ENCODE measurements around the gene ATXN7L2. TPM values are rescaled to one million over a fixed set of nuclear protein-coding genes. Genes with fewer than 3 reads are reported as not detected.

Gene ATXN7L2
- total and polyA plus RNA-seq, 2 donors = 2.0 to 4.0 TPM

Other genes starting within 250 kb of the ATXN7L2 start
- 3.6 TPM for gene CELSR2, start 234.4 kb upstream of the ATXN7L2 start, total RNA-seq
- 4.9 TPM for gene CELSR2, start 234.4 kb upstream of the ATXN7L2 start, polyA plus RNA-seq
- 5.3 TPM for gene PSRC1, start 200.8 kb upstream of the ATXN7L2 start, total RNA-seq
- gene PSRC1, start 200.8 kb upstream of the ATXN7L2 start, polyA plus RNA-seq = 6.5 TPM
- gene MYBPHL, start 176.9 kb upstream of the ATXN7L2 start, total RNA-seq = not detected
- 0.22 TPM for gene MYBPHL, start 176.9 kb upstream of the ATXN7L2 start, polyA plus RNA-seq
- gene SORT1, start 86.0 kb upstream of the ATXN7L2 start, total RNA-seq = 26.5 TPM
- gene SORT1, start 86.0 kb upstream of the ATXN7L2 start, polyA plus RNA-seq = 30.6 TPM
- 35.5 TPM for gene PSMA5, start 57.5 kb upstream of the ATXN7L2 start, total RNA-seq
- gene PSMA5, start 57.5 kb upstream of the ATXN7L2 start, polyA plus RNA-seq = 53.5 TPM
- 2.4 TPM for gene SYPL2, start 17.4 kb upstream of the ATXN7L2 start, total RNA-seq
- 4.5 TPM for gene SYPL2, start 17.4 kb upstream of the ATXN7L2 start, polyA plus RNA-seq
- gene CYB561D1, start 10.2 kb downstream of the ATXN7L2 start, total RNA-seq = 4.0 TPM
- 9.4 TPM for gene CYB561D1, start 10.2 kb downstream of the ATXN7L2 start, polyA plus RNA-seq
- 2.9 TPM for gene AMIGO1, start 25.8 kb downstream of the ATXN7L2 start, total RNA-seq
- 6.4 TPM for gene AMIGO1, start 25.8 kb downstream of the ATXN7L2 start, polyA plus RNA-seq
- 0.11 TPM for gene GPR61, start 56.0 kb downstream of the ATXN7L2 start, total RNA-seq
- gene GPR61, start 56.0 kb downstream of the ATXN7L2 start, polyA plus RNA-seq = not detected
- gene GNAI3, start 64.7 kb downstream of the ATXN7L2 start, total RNA-seq = 17.4 TPM
- 5.1 TPM for gene GNAI3, start 64.7 kb downstream of the ATXN7L2 start, polyA plus RNA-seq
- not detected for gene GNAT2, start 135.7 kb downstream of the ATXN7L2 start, total RNA-seq
- gene GNAT2, start 135.7 kb downstream of the ATXN7L2 start, polyA plus RNA-seq = not detected
- 36.1 TPM for gene AMPD2, start 135.9 kb downstream of the ATXN7L2 start, total RNA-seq
- gene AMPD2, start 135.9 kb downstream of the ATXN7L2 start, polyA plus RNA-seq = 29.2 TPM
- gene GSTM4, start 172.2 kb downstream of the ATXN7L2 start, total RNA-seq = 12.4 TPM
- gene GSTM4, start 172.2 kb downstream of the ATXN7L2 start, polyA plus RNA-seq = 58.2 TPM
- gene GSTM2, start 184.2 kb downstream of the ATXN7L2 start, total RNA-seq = 78.0 TPM
- 77.9 TPM for gene GSTM2, start 184.2 kb downstream of the ATXN7L2 start, polyA plus RNA-seq
- gene GSTM1, start 203.9 kb downstream of the ATXN7L2 start, total RNA-seq = not detected
- 1.1 TPM for gene GSTM1, start 203.9 kb downstream of the ATXN7L2 start, polyA plus RNA-seq
- gene GSTM5, start 228.3 kb downstream of the ATXN7L2 start, total RNA-seq = 18.2 TPM
- gene GSTM5, start 228.3 kb downstream of the ATXN7L2 start, polyA plus RNA-seq = 25.2 TPM

All from urinary bladder (tissue), 2 donors.